ENCODE data around the gene HDAC4. TPM values are rescaled to one million over a fixed set of nuclear protein-coding genes. Genes with fewer than 3 reads are reported as not detected.

HDAC4 gene
- total and polyA plus RNA-seq, 9 donors: 10.1 to 17.6 (median 13.3) TPM

- Histone ChIP-seq H3K4me3 (ENCODE audit: low read length) (no peak overlapping the region), H3K9me3 (replicated peaks; ENCODE audit: control insufficient read depth, low read depth, low read length) (no peaks in the 10 kb centered on the region), H3K4me1 (ENCODE audit: control insufficient read depth, insufficient read depth, low read length) (peaks cover 12% of the 10 kb centered on the region), H3K27me3 (ENCODE audit: control insufficient read depth, insufficient read depth, low read length) (peaks cover 8% of the 10 kb centered on the region), H3K27ac (ENCODE audit: low read length) (no peak overlapping the region), H3K36me3 (ENCODE audit: control insufficient read depth, insufficient read depth, low read length) (no peaks in the 10 kb centered on the region)
- peak; percentile 60 for DNase-seq
- WGBS (ENCODE audit: insufficient coverage): 35% methylated on average over 14 of the region's 25 CpGs
These were observed 374.0 kb downstream of the HDAC4 start for GRCh38 chr2:239026711-239027361.

- no peak overlapping the region for H3K27ac ChIP-seq (ENCODE audit: low read length)
- 62% methylated on average over 12 of the region's 14 CpGs for WGBS (ENCODE audit: insufficient coverage)
- H3K4me3 ChIP-seq (ENCODE audit: low read length): no peak overlapping the region
- DNase-seq: no peak
- no peaks in the 10 kb centered on the region for H3K9me3 ChIP-seq (replicated peaks; ENCODE audit: control insufficient read depth, low read depth, low read length)
- H3K36me3 ChIP-seq (ENCODE audit: control insufficient read depth, insufficient read depth, low read length): no peaks in the 10 kb centered on the region
- peaks cover 12% of the 10 kb centered on the region for H3K4me1 ChIP-seq (ENCODE audit: control insufficient read depth, insufficient read depth, low read length)
- H3K27me3 ChIP-seq (ENCODE audit: control insufficient read depth, insufficient read depth, low read length): peaks cover 8% of the 10 kb centered on the region
These were observed 374.8 kb downstream of the HDAC4 start for GRCh38 chr2:239025951-239026461.

- Histone ChIP-seq H3K4me1 (ENCODE audit: control insufficient read depth, insufficient read depth, low read length) (peaks cover 12% of the 10 kb centered on the region), H3K4me3 (ENCODE audit: low read length) (no peak overlapping the region), H3K36me3 (ENCODE audit: control insufficient read depth, insufficient read depth, low read length) (no peaks in the 10 kb centered on the region), H3K27ac (ENCODE audit: low read length) (no peak overlapping the region), H3K27me3 (ENCODE audit: control insufficient read depth, insufficient read depth, low read length) (peaks cover 8% of the 10 kb centered on the region), H3K9me3 (replicated peaks; ENCODE audit: control insufficient read depth, low read depth, low read length) (no peaks in the 10 kb centered on the region)
- DNase-seq: peak; percentile 42
- WGBS (ENCODE audit: insufficient coverage): 71% methylated on average over 14 of the region's 20 CpGs
These were observed 375.6 kb downstream of the HDAC4 start for GRCh38 chr2:239025096-239025801.

GRCh38 chr2:239024226-239024625 is 376.6 kb downstream of the HDAC4 start:
- Histone ChIP-seq H3K27ac (ENCODE audit: low read length) (no peak overlapping the region), H3K4me3 (ENCODE audit: low read length) (no peak overlapping the region), H3K27me3 (ENCODE audit: control insufficient read depth, insufficient read depth, low read length) (no peaks in the 10 kb centered on the region), H3K4me1 (ENCODE audit: control insufficient read depth, insufficient read depth, low read length) (peaks cover 12% of the 10 kb centered on the region), H3K9me3 (replicated peaks; ENCODE audit: control insufficient read depth, low read depth, low read length) (no peaks in the 10 kb centered on the region), H3K36me3 (ENCODE audit: control insufficient read depth, insufficient read depth, low read length) (no peaks in the 10 kb centered on the region)
- DNase-seq: no peak
- WGBS (ENCODE audit: insufficient coverage): 100% methylated on average over 3 of the region's 7 CpGs

GRCh38 chr2:239022437-239023260 is 378.2 kb downstream of the HDAC4 start:
- Histone ChIP-seq H3K9me3 (replicated peaks; ENCODE audit: control insufficient read depth, low read depth, low read length) (no peaks in the 10 kb centered on the region), H3K4me3 (ENCODE audit: low read length) (no peak overlapping the region), H3K27ac (ENCODE audit: low read length) (no peak overlapping the region), H3K27me3 (ENCODE audit: control insufficient read depth, insufficient read depth, low read length) (no peaks in the 10 kb centered on the region), H3K36me3 (ENCODE audit: control insufficient read depth, insufficient read depth, low read length) (no peaks in the 10 kb centered on the region), H3K4me1 (ENCODE audit: control insufficient read depth, insufficient read depth, low read length) (peaks cover 17% of the 10 kb centered on the region)
- WGBS (ENCODE audit: insufficient coverage): 70% methylated on average over 10 of the region's 16 CpGs
- DNase-seq: no peak

GRCh38 chr2:239021651-239022436 is 379.0 kb downstream of the HDAC4 start:
- Histone ChIP-seq H3K9me3 (replicated peaks; ENCODE audit: control insufficient read depth, low read depth, low read length) (no peaks in the 10 kb centered on the region), H3K27ac (ENCODE audit: low read length) (no peak overlapping the region), H3K27me3 (ENCODE audit: control insufficient read depth, insufficient read depth, low read length) (no peaks in the 10 kb centered on the region), H3K4me1 (ENCODE audit: control insufficient read depth, insufficient read depth, low read length) (peaks cover 12% of the 10 kb centered on the region), H3K36me3 (ENCODE audit: control insufficient read depth, insufficient read depth, low read length) (no peaks in the 10 kb centered on the region), H3K4me3 (ENCODE audit: low read length) (no peak overlapping the region)
- DNase-seq: no peak
- 73% methylated on average over 13 of the region's 18 CpGs for WGBS (ENCODE audit: insufficient coverage)

GRCh38 chr2:239021224-239021623 is 379.6 kb downstream of the HDAC4 start:
- H3K36me3 ChIP-seq (ENCODE audit: control insufficient read depth, insufficient read depth, low read length): no peaks in the 10 kb centered on the region
- DNase-seq: no peak
- H3K27me3 ChIP-seq (ENCODE audit: control insufficient read depth, insufficient read depth, low read length): peaks cover 4% of the 10 kb centered on the region
- WGBS (ENCODE audit: insufficient coverage): 91% methylated on average over 4 of the region's 6 CpGs
- no peaks in the 10 kb centered on the region for H3K9me3 ChIP-seq (replicated peaks; ENCODE audit: control insufficient read depth, low read depth, low read length)
- H3K4me3 ChIP-seq (ENCODE audit: low read length): no peak overlapping the region
- H3K27ac ChIP-seq (ENCODE audit: low read length): no peak overlapping the region
- peaks cover 15% of the 10 kb centered on the region for H3K4me1 ChIP-seq (ENCODE audit: control insufficient read depth, insufficient read depth, low read length)

GRCh38 chr2:239020541-239021041 is 380.2 kb downstream of the HDAC4 start:
- Histone ChIP-seq H3K4me3 (ENCODE audit: low read length) (no peak overlapping the region), H3K27me3 (ENCODE audit: control insufficient read depth, insufficient read depth, low read length) (peaks cover 4% of the 10 kb centered on the region), H3K4me1 (ENCODE audit: control insufficient read depth, insufficient read depth, low read length) (peaks cover 21% of the 10 kb centered on the region), H3K9me3 (replicated peaks; ENCODE audit: control insufficient read depth, low read depth, low read length) (no peaks in the 10 kb centered on the region), H3K27ac (ENCODE audit: low read length) (no peak overlapping the region), H3K36me3 (ENCODE audit: control insufficient read depth, insufficient read depth, low read length) (no peaks in the 10 kb centered on the region)
- 92% methylated on average over 9 of the region's 17 CpGs for WGBS (ENCODE audit: insufficient coverage)
- DNase-seq: no peak

- no peak for DNase-seq
- WGBS (ENCODE audit: insufficient coverage): 96% methylated on average over 6 of the region's 6 CpGs
- H3K27me3 ChIP-seq (ENCODE audit: control insufficient read depth, insufficient read depth, low read length): peaks cover 7% of the 10 kb centered on the region
- no peak overlapping the region for H3K27ac ChIP-seq (ENCODE audit: low read length)
- H3K4me1 ChIP-seq (ENCODE audit: control insufficient read depth, insufficient read depth, low read length): peaks cover 18% of the 10 kb centered on the region
- H3K9me3 ChIP-seq (replicated peaks; ENCODE audit: control insufficient read depth, low read depth, low read length): no peaks in the 10 kb centered on the region
- no peaks in the 10 kb centered on the region for H3K36me3 ChIP-seq (ENCODE audit: control insufficient read depth, insufficient read depth, low read length)
- no peak overlapping the region for H3K4me3 ChIP-seq (ENCODE audit: low read length)
These were observed 381.6 kb downstream of the HDAC4 start for GRCh38 chr2:239019183-239019581.

Data from muscle of leg (tissue), 11 donors.